HEK293 (cell line): ENCODE data around the gene HINFP.

ENCODE experiments used
- CTCF ChIP-seq: fragments of 450-650 bp; formaldehyde crosslinking; IDR thresholded peaks from 2 replicates; pipeline ENCODE4 v1.5.1; 2016; ENCODE audit warnings: missing biosample characterization, missing genetic modification characterization
- GFI1B ChIP-seq: fragments of 450-650 bp; formaldehyde crosslinking; IDR thresholded peaks from 2 replicates; pipeline ENCODE4 v1.5.1; 2016; ENCODE audit warnings: missing biosample characterization, missing genetic modification characterization
- GLIS2 ChIP-seq: fragments of 450-650 bp; formaldehyde crosslinking; IDR thresholded peaks from 2 replicates; pipeline ENCODE4 v1.5.1; 2016; ENCODE audit warnings: missing biosample characterization, missing genetic modification characterization
- HOXC10 ChIP-seq: sonication (generic); formaldehyde crosslinking; IDR thresholded peaks from 2 replicates; pipeline ENCODE4 v1.8.1; 2023; ENCODE audit warnings: mild to moderate bottlenecking, missing genetic modification reagents
- KLF8 ChIP-seq: fragments of 450-650 bp; formaldehyde crosslinking; IDR thresholded peaks from 2 replicates; pipeline ENCODE4 v1.5.1; 2016; ENCODE audit warnings: missing biosample characterization, missing genetic modification characterization
- PBX3 ChIP-seq: sonication (generic); formaldehyde crosslinking; IDR thresholded peaks from 2 replicates; pipeline ENCODE4 v1.8.1; 2022; ENCODE audit warnings: mild to moderate bottlenecking, moderate library complexity, missing genetic modification reagents
- SCRT1 ChIP-seq: fragments of 450-650 bp; formaldehyde crosslinking; IDR thresholded peaks from 2 replicates; pipeline ENCODE4 v1.5.1; 2016; ENCODE audit warnings: missing biosample characterization, missing genetic modification characterization, borderline replicate concordance
- SCRT2 ChIP-seq: fragments of 450-650 bp; formaldehyde crosslinking; IDR thresholded peaks from 2 replicates; pipeline ENCODE4 v1.5.1; 2016; ENCODE audit warnings: missing biosample characterization, missing genetic modification characterization
- SP3 ChIP-seq: fragments of 450-650 bp; formaldehyde crosslinking; IDR thresholded peaks from 2 replicates; pipeline ENCODE4 v1.5.1; 2016; ENCODE audit warnings: missing biosample characterization, missing genetic modification characterization
- TSHZ1 ChIP-seq: fragments of 450-650 bp; formaldehyde crosslinking; IDR thresholded peaks from 2 replicates; pipeline ENCODE4 v1.5.1; 2016; ENCODE audit warnings: missing biosample characterization, missing genetic modification characterization, borderline replicate concordance
- ZEB2 ChIP-seq: fragments of 450-650 bp; formaldehyde crosslinking; IDR thresholded peaks from 2 replicates; pipeline ENCODE4 v1.5.1; 2016; ENCODE audit warnings: missing biosample characterization, missing genetic modification characterization
- ZIC2 ChIP-seq: fragments of 450-650 bp; formaldehyde crosslinking; IDR thresholded peaks from 2 replicates; pipeline ENCODE4 v1.5.1; 2016; ENCODE audit warnings: missing biosample characterization, missing genetic modification characterization
- ZNF146 ChIP-seq: fragments of 450-650 bp; formaldehyde crosslinking; IDR thresholded peaks from 2 replicates; pipeline ENCODE4 v1.5.1; 2016; ENCODE audit warnings: missing biosample characterization, missing genetic modification characterization
- ZNF335 ChIP-seq: fragments of 450-650 bp; formaldehyde crosslinking; conservative IDR thresholded peaks from 2 replicates; pipeline ENCODE4 v1.5.1; 2016; ENCODE audit warnings: missing biosample characterization, missing genetic modification characterization
- ZNF37A ChIP-seq: fragments of 450-650 bp; IDR thresholded peaks from 2 replicates; pipeline ENCODE4 v1.5.1; 2018; ENCODE audit warnings: missing biosample characterization, missing genetic modification characterization
- ZNF398 ChIP-seq: fragments of 450-650 bp; formaldehyde crosslinking; IDR thresholded peaks from 2 replicates; pipeline ENCODE4 v1.5.1; 2017; ENCODE audit warnings: missing biosample characterization, missing genetic modification characterization
- ZNF514 ChIP-seq: fragments of 450-650 bp; formaldehyde crosslinking; IDR thresholded peaks from 2 replicates; pipeline ENCODE4 v1.5.1; 2016; ENCODE audit warnings: missing biosample characterization, missing genetic modification characterization
- ZNF518A ChIP-seq: fragments of 450-650 bp; formaldehyde crosslinking; conservative IDR thresholded peaks from 2 replicates; pipeline ENCODE4 v1.5.1; 2016; ENCODE audit warnings: low read depth, missing biosample characterization, missing genetic modification characterization
- ZNF561 ChIP-seq: fragments of 450-650 bp; IDR thresholded peaks from 2 replicates; pipeline ENCODE4 v1.5.1; 2018; ENCODE audit warnings: missing biosample characterization, missing genetic modification characterization, borderline replicate concordance
- ZNF621 ChIP-seq: fragments of 450-650 bp; formaldehyde crosslinking; IDR thresholded peaks from 2 replicates; pipeline ENCODE4 v1.5.1; 2017; ENCODE audit warnings: missing biosample characterization, missing genetic modification characterization
- ZNF654 ChIP-seq: fragments of 450-650 bp; formaldehyde crosslinking; IDR thresholded peaks from 2 replicates; pipeline ENCODE4 v1.5.1; 2016; ENCODE audit warnings: low read depth, missing biosample characterization, missing genetic modification characterization
- ZNF660 ChIP-seq: fragments of 450-650 bp; IDR thresholded peaks from 2 replicates; pipeline ENCODE4 v1.5.1; 2018; ENCODE audit warnings: missing biosample characterization, mild to moderate bottlenecking, missing genetic modification characterization
- ZNF777 ChIP-seq: fragments of 450-650 bp; formaldehyde crosslinking; IDR thresholded peaks from 2 replicates; pipeline ENCODE4 v1.5.1; 2017; ENCODE audit warnings: missing biosample characterization, missing genetic modification characterization, borderline replicate concordance
- ZNF837 ChIP-seq: fragments of 450-650 bp; formaldehyde crosslinking; IDR thresholded peaks from 2 replicates; pipeline ENCODE4 v1.5.1; 2016; ENCODE audit warnings: missing biosample characterization, missing genetic modification characterization
- ZSCAN4 ChIP-seq: fragments of 450-650 bp; formaldehyde crosslinking; IDR thresholded peaks from 2 replicates; pipeline ENCODE4 v1.5.1; 2017; ENCODE audit warnings: missing biosample characterization, missing genetic modification characterization

Gene HINFP

GRCh38 chr11:119092880-119093842 is 28.2 kb upstream of the HINFP start (continued):
- TF ChIP-seq TSHZ1 (tag by site-specific recombination) (no peak), ZNF777 (tag by site-specific recombination) (no peak), ZNF335 (peak; percentile 49), ZNF837 (tag by site-specific recombination) (no peak), KLF8 (no peak; the same call in 1 of the 2 replicates), SCRT1 (peak; percentile 92), PBX3 (CRISPR knock-in tag) (no peak), ZSCAN4 (tag by site-specific recombination) (no peak), ZNF146 (tag by site-specific recombination) (no peak), ZNF660 (tag by site-specific recombination) (no peak), ZNF518A (no peak), ZNF561 (tag by site-specific recombination) (no peak), GFI1B (no peak), ZNF37A (tag by site-specific recombination) (no peak), CTCF (tag by site-specific recombination) (no peak), ZNF654 (tag by site-specific recombination) (no peak), ZNF514 (tag by site-specific recombination) (no peak), ZEB2 (0 out of 2 replicates have a peak, but pooled peaks have one; percentile 12), ZIC2 (tag by site-specific recombination) (no peak), GLIS2 (tag by site-specific recombination) (no peak), ZNF398 (tag by site-specific recombination) (no peak), SCRT2 (tag by site-specific recombination) (peak; percentile 94), HOXC10 (no peak), ZNF621 (tag by site-specific recombination) (no peak), SP3 (no peak)
